HepG2 (cell line): Measurements from ENCODE around the gene IFT57. TPM values are rescaled to one million over a fixed set of nuclear protein-coding genes. Genes with fewer than 3 reads are reported as not detected.

Experiments used
- ATF3 ChIP-seq: sonication (generic); formaldehyde crosslinking; IDR thresholded peaks from 2 replicates; pipeline ENCODE4 v1.4.0; 2020; ENCODE audit warnings: missing genetic modification reagents
- RBAK ChIP-seq: sonication (generic); formaldehyde crosslinking; IDR thresholded peaks from 2 replicates; pipeline ENCODE4 v1.5.1; 2020; ENCODE audit warnings: mild to moderate bottlenecking, missing genetic modification reagents
- SP4 ChIP-seq: sonication (generic); formaldehyde crosslinking; IDR thresholded peaks from 2 replicates; pipeline ENCODE4 v1.8.1; 2023; ENCODE audit warnings: mild to moderate bottlenecking, missing genetic modification reagents
- ZNF232 ChIP-seq: sonication (generic); formaldehyde crosslinking; IDR thresholded peaks from 2 replicates; pipeline ENCODE4 v1.4.0; 2020; ENCODE audit warnings: missing genetic modification reagents, borderline replicate concordance
- ZNF549 ChIP-seq: sonication (generic); formaldehyde crosslinking; IDR thresholded peaks from 2 replicates; pipeline ENCODE4 v1.5.0; 2020; ENCODE audit warnings: missing genetic modification reagents
- ZNF766 ChIP-seq: sonication (generic); formaldehyde crosslinking; IDR thresholded peaks from 2 replicates; pipeline ENCODE4 v1.5.0; 2020; ENCODE audit warnings: missing genetic modification reagents, borderline replicate concordance
- polyA plus RNA-seq, 8 experiments: library from polyadenylated mRNA; depleted of rRNA in 3 of 8; stranded (reverse) in 7 of 8; unstranded in 1 of 8; fragments of >200 nt; fragmentation: Illumina TruSeq in 4 of 8; extraction: Trizol in 4 of 8; gene quantifications; 2 replicates each; pipeline versions ENCODE4 v1.2.1 to v1.2.3, GENCODE V29; 2011 to 2016; ENCODE audit warnings: low read depth in 4 of 8, missing spikeins in 1 of 8, mixed read lengths in 1 of 8; ENCODE audit not compliant: insufficient read depth in 1 of 8
- total RNA-seq, 5 experiments: library from RNA; depleted of rRNA; stranded (reverse); fragments of >200 nt; fragmentation: Illumina TruSeq; extraction: Trizol; gene quantifications; 2 replicates each; pipeline ENCODE4 v1.2.3, GENCODE V29; 2016; ENCODE audit warnings: low read depth in 1 of 5
- TF ChIP-seq, protein P1 (sequence below), 2 experiments: sonication (generic) in 1 of 2; formaldehyde crosslinking in 1 of 2; IDR thresholded peaks; 2 replicates each; pipeline versions ENCODE4 v1.6.1 to v1.9.0; 2014 to 2022; ENCODE audit warnings: antibody characterized with exemption in 1 of 2, borderline replicate concordance in 1 of 2, inconsistent platforms in 1 of 2, low read depth in 1 of 2, missing genetic modification reagents in 1 of 2
- TF ChIP-seq, protein P2 (sequence below): sonication (generic); formaldehyde crosslinking; IDR thresholded peaks from 2 replicates; pipeline ENCODE4 v1.5.0; 2020; ENCODE audit warnings: missing genetic modification reagents
- TF ChIP-seq, protein P3 (sequence below): sonication (generic); formaldehyde crosslinking; IDR thresholded peaks from 2 replicates; pipeline ENCODE4 v1.5.0; 2020; ENCODE audit warnings: mild to moderate bottlenecking, missing genetic modification reagents, borderline replicate concordance

The IFT57 gene
- total and polyA plus RNA-seq, 2 of the 13 experiments (the other 11 are each of a cell fraction or from before 2014, with no cell fraction given) = 5.5 to 14.5 TPM

- TF ChIP-seq, protein P1, sequence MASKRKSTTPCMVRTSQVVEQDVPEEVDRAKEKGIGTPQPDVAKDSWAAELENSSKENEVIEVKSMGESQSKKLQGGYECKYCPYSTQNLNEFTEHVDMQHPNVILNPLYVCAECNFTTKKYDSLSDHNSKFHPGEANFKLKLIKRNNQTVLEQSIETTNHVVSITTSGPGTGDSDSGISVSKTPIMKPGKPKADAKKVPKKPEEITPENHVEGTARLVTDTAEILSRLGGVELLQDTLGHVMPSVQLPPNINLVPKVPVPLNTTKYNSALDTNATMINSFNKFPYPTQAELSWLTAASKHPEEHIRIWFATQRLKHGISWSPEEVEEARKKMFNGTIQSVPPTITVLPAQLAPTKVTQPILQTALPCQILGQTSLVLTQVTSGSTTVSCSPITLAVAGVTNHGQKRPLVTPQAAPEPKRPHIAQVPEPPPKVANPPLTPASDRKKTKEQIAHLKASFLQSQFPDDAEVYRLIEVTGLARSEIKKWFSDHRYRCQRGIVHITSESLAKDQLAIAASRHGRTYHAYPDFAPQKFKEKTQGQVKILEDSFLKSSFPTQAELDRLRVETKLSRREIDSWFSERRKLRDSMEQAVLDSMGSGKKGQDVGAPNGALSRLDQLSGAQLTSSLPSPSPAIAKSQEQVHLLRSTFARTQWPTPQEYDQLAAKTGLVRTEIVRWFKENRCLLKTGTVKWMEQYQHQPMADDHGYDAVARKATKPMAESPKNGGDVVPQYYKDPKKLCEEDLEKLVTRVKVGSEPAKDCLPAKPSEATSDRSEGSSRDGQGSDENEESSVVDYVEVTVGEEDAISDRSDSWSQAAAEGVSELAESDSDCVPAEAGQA (IDR thresholded peaks at IDR 0.05; ENCODE audit: low read depth) = peak; percentile 58; the same call in 1 of the 2 replicates
- TF ChIP-seq, protein P1 (CRISPR knock-in tag; IDR thresholded peaks at IDR 0.05; ENCODE audit: borderline replicate concordance) = no peak
- TF ChIP-seq ZNF549 (CRISPR knock-in tag) (no peak), ZNF766 (no peak), RBAK (CRISPR knock-in tag) (no peak), SP4 (0 out of 2 replicates have a peak, but pooled peaks have one; percentile 16), ATF3 (0 out of 2 replicates have a peak, but pooled peaks have one; percentile 11), ZNF232 (peak; percentile 82; the same call in 1 of the 2 replicates)
- TF ChIP-seq, protein P2, sequence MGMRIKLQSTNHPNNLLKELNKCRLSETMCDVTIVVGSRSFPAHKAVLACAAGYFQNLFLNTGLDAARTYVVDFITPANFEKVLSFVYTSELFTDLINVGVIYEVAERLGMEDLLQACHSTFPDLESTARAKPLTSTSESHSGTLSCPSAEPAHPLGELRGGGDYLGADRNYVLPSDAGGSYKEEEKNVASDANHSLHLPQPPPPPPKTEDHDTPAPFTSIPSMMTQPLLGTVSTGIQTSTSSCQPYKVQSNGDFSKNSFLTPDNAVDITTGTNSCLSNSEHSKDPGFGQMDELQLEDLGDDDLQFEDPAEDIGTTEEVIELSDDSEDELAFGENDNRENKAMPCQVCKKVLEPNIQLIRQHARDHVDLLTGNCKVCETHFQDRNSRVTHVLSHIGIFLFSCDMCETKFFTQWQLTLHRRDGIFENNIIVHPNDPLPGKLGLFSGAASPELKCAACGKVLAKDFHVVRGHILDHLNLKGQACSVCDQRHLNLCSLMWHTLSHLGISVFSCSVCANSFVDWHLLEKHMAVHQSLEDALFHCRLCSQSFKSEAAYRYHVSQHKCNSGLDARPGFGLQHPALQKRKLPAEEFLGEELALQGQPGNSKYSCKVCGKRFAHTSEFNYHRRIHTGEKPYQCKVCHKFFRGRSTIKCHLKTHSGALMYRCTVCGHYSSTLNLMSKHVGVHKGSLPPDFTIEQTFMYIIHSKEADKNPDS (CRISPR knock-in tag) = no peak
- TF ChIP-seq, protein P3, sequence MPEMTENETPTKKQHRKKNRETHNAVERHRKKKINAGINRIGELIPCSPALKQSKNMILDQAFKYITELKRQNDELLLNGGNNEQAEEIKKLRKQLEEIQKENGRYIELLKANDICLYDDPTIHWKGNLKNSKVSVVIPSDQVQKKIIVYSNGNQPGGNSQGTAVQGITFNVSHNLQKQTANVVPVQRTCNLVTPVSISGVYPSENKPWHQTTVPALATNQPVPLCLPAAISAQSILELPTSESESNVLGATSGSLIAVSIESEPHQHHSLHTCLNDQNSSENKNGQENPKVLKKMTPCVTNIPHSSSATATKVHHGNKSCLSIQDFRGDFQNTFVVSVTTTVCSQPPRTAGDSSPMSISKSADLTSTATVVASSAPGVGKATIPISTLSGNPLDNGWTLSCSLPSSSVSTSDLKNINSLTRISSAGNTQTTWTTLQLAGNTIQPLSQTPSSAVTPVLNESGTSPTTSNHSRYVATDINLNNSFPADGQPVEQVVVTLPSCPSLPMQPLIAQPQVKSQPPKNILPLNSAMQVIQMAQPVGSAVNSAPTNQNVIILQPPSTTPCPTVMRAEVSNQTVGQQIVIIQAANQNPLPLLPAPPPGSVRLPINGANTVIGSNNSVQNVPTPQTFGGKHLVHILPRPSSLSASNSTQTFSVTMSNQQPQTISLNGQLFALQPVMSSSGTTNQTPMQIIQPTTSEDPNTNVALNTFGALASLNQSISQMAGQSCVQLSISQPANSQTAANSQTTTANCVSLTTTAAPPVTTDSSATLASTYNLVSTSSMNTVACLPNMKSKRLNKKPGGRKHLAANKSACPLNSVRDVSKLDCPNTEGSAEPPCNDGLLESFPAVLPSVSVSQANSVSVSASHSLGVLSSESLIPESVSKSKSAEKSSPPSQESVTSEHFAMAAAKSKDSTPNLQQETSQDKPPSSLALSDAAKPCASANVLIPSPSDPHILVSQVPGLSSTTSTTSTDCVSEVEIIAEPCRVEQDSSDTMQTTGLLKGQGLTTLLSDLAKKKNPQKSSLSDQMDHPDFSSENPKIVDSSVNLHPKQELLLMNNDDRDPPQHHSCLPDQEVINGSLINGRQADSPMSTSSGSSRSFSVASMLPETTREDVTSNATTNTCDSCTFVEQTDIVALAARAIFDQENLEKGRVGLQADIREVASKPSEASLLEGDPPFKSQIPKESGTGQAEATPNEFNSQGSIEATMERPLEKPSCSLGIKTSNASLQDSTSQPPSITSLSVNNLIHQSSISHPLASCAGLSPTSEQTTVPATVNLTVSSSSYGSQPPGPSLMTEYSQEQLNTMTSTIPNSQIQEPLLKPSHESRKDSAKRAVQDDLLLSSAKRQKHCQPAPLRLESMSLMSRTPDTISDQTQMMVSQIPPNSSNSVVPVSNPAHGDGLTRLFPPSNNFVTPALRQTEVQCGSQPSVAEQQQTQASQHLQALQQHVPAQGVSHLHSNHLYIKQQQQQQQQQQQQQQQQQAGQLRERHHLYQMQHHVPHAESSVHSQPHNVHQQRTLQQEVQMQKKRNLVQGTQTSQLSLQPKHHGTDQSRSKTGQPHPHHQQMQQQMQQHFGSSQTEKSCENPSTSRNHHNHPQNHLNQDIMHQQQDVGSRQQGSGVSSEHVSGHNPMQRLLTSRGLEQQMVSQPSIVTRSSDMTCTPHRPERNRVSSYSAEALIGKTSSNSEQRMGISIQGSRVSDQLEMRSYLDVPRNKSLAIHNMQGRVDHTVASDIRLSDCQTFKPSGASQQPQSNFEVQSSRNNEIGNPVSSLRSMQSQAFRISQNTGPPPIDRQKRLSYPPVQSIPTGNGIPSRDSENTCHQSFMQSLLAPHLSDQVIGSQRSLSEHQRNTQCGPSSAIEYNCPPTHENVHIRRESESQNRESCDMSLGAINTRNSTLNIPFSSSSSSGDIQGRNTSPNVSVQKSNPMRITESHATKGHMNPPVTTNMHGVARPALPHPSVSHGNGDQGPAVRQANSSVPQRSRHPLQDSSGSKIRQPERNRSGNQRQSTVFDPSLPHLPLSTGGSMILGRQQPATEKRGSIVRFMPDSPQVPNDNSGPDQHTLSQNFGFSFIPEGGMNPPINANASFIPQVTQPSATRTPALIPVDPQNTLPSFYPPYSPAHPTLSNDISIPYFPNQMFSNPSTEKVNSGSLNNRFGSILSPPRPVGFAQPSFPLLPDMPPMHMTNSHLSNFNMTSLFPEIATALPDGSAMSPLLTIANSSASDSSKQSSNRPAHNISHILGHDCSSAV (CRISPR knock-in tag) = no peak
These were observed at the start of gene IFT57 (continued) for GRCh38 chr3:108221911-108222852.
